ENCODE results near the gene APOC3.

APOC3 gene

DNA sequence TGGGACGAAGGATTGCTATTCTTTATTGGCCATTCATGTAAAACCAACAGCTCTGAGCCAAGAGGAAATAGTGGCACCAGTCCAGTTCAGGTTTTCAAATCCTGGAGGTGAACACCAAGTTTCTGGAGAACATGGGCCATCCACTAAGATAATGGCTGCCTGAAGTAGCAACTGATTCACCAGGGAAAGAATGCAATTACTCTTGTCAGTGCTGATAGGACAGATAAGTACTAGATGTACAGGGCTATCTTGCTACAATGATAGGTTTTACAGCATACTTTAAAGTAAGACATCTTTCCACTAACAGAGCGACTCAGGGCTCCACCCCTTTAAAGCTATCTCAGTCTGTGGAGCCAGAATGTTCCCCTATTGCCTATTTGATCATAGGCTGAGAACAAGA lies 44.5 kb downstream of the APOC3 start:
- no peak for DNase-seq

DNA sequence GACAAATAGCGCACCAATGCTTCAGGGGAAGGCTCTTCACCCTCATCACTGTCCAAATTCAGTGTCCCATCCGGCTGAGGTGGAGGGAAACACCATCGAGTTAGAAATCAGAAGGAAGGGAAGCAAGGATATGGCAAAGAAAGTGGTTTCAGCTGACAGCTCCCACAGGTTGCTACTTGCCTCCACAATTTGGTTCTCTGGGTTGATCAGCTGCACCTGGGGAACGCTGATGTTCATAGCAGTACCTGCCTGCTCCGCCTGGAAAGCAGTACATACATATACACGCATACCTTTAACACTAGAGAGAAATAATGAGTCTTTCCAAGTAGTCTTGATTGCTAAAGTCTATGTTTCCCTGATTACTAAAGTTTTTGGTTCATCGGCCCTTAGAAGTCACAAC lies 45.5 kb downstream of the APOC3 start:
- DNase-seq, result no peak

DNA sequence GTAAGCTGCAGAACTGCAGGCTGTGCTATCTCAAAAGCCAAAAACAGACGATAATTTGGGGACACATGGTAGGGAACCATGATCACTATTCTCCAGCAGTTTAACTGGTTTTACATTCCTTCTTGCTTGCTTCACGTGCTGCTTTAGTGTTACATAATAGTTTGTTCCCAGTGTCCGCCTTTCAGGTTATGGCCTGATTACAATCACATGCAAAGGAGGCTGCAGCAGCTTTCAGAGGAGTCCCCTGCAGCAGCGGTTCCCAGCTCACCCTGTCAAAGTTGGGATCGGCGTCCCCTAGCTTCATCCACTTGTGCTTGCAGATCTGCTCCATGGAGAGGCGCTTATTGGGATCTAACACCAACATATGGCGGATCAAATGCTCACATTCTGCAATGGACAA lies 46.9 kb downstream of the APOC3 start:
- DNase-seq, result no peak

DNA sequence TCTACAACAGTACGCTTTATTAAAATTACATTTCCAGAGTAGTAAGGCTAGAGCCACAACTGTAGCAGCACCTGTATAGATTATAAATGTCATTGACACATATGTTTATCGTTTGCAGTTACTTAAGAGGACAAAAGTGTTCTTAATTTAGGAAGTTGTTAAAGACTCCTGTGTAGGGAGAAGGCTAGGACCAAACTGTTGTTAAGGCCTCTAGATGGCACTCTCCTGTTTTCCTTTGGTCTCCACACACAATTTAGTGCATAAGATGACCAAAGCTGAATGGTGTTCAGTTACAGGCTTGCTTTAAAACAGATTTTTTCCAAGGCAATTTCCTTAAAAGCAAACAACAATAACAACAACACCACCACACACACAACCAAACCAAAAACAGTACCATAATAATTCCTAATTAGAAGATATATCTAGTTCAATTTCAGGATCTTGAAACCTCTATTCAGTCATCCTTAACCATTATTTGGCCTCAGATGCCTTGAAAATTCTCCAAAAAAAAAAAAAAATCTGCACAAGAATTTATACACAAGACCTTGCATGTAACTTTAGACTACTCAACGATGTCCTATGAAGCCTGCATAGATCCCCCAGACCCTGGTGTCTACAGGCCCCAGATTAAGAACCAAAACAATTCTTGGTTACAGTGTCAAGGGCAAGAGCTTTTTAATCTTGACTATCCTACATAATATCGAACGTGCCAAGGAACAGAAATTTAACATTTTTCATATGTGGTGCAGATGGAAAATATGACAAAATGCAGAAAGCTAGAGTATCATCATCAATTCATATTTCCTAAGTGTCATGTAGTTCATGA lies 50.3 kb downstream of the APOC3 start:
- DNase-seq, result peak in 8 of 51 donors; percentile 10 to 52 (median 19)

DNA sequence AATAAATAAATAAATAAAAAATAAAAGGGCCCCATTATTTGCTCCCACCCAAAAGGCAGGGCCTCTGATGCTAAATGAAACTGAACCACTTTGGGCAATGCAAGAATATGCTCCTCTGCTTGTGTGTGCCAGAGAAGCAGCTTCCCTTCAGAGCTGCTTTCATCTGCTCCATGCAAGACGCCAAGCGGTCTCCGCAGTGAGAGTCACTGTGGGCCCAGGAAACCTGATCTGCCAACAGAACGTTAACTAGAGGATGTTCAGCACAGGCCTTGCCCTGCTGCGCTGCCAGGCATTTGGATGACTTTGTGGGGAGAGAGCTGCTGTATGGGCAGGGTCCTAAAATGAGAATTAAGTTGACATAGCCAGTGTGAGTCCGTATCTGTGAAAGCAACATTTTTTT lies 51.4 kb downstream of the APOC3 start:
- peak in 18 of 51 donors; percentile 2 to 62 (median 32) for DNase-seq

DNA sequence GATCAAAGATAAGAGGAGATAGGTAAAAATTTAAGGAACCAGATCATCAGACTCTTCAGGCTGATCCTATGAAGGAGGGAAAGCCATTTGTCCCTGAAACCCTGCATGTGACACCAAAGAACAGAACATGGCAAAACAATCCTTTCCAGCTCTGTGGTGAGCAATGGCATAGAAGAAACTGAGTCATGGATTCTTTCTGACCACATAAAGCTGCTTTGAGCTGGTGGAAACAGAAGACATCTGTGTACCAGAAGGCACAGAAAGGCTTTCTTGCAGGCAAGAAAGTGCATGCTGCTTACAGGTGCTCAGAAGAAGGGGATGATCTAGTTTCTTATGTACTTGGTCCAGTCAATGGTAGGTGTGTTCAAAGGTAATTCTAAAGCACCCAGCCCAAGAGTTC lies 52.7 kb downstream of the APOC3 start:
- DNase-seq, result no peak

Data from hypothalamus (tissue), 51 donors.